Measurements from ENCODE around the gene CHCHD4. TPM values are rescaled to one million over a fixed set of nuclear protein-coding genes. Genes with fewer than 3 reads are reported as not detected.

CHCHD4 gene
- total and polyA plus RNA-seq, 2 of the 13 experiments (the other 11 are each of a cell fraction or from before 2014, with no cell fraction given): 15.8 to 24.1 TPM

DNA sequence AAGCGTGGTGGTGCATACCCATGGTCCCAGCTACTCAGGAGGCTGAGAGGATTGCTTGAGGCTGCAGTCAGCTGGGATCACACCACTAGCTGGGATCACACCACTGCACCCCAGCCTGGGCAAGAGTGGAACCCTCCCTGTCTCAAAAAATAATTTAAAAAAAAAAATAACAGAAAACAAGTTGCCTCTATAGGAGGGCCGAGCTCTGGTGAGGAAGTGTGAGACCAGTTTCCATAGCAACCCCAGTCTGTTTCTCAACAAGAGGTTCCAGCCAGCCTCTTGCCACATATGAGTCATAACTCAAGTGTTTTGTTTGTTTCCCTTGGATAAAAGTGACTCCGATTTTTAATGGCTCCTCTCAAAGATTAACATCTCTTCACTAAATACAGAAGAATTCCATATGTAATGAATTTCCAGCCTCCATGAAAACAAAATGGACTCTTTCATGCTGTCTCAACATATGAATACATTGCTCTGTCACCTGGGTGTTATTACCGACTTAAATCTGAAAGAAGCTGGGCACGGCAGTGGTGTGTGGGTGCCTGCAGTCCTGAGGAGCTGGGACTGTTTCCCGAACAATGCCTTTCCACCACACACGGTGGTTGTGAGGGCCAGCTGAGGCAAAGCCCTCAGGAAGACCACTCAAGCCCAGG is 19.9 kb upstream of the CHCHD4 start (continued):
- TF ChIP-seq ZBTB20 (CRISPR knock-in tag; IDR thresholded peaks at IDR 0.05; ENCODE audit: borderline replicate concordance, low read depth) (no peak), CREB1 (IDR thresholded peaks at IDR 0.05) (peak; percentile 26; the same call in 1 of the 2 replicates), CREB1 (CRISPR knock-in tag; IDR thresholded peaks at IDR 0.05) (no peak), CBFB (CRISPR knock-in tag; IDR thresholded peaks at IDR 0.05) (no peak), TBX2 (CRISPR knock-in tag; IDR thresholded peaks at IDR 0.05; ENCODE audit: borderline replicate concordance) (no peak), ZNF713 (CRISPR knock-in tag; IDR thresholded peaks at IDR 0.05) (no peak), MAZ (IDR thresholded peaks at IDR 0.05; ENCODE audit: borderline replicate concordance, low read depth, low read length) (no peak), MAZ (CRISPR knock-in tag; IDR thresholded peaks at IDR 0.05; ENCODE audit: low read depth) (no peak), ZNF674 (CRISPR knock-in tag; IDR thresholded peaks at IDR 0.05; ENCODE audit: low read depth) (no peak), ZNF24 (IDR thresholded peaks at IDR 0.05) (no peak), TARDBP (CRISPR knock-in tag; IDR thresholded peaks at IDR 0.05) (no peak), IKZF4 (CRISPR knock-in tag; IDR thresholded peaks at IDR 0.05; ENCODE audit: borderline replicate concordance, low read depth, not compliant biosample characterization) (no peak)
- TF ChIP-seq, protein P1, sequence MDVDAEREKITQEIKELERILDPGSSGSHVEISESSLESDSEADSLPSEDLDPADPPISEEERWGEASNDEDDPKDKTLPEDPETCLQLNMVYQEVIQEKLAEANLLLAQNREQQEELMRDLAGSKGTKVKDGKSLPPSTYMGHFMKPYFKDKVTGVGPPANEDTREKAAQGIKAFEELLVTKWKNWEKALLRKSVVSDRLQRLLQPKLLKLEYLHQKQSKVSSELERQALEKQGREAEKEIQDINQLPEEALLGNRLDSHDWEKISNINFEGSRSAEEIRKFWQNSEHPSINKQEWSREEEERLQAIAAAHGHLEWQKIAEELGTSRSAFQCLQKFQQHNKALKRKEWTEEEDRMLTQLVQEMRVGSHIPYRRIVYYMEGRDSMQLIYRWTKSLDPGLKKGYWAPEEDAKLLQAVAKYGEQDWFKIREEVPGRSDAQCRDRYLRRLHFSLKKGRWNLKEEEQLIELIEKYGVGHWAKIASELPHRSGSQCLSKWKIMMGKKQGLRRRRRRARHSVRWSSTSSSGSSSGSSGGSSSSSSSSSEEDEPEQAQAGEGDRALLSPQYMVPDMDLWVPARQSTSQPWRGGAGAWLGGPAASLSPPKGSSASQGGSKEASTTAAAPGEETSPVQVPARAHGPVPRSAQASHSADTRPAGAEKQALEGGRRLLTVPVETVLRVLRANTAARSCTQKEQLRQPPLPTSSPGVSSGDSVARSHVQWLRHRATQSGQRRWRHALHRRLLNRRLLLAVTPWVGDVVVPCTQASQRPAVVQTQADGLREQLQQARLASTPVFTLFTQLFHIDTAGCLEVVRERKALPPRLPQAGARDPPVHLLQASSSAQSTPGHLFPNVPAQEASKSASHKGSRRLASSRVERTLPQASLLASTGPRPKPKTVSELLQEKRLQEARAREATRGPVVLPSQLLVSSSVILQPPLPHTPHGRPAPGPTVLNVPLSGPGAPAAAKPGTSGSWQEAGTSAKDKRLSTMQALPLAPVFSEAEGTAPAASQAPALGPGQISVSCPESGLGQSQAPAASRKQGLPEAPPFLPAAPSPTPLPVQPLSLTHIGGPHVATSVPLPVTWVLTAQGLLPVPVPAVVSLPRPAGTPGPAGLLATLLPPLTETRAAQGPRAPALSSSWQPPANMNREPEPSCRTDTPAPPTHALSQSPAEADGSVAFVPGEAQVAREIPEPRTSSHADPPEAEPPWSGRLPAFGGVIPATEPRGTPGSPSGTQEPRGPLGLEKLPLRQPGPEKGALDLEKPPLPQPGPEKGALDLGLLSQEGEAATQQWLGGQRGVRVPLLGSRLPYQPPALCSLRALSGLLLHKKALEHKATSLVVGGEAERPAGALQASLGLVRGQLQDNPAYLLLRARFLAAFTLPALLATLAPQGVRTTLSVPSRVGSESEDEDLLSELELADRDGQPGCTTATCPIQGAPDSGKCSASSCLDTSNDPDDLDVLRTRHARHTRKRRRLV (CRISPR knock-in tag; IDR thresholded peaks at IDR 0.05): no peak
- TF ChIP-seq, protein P2, sequence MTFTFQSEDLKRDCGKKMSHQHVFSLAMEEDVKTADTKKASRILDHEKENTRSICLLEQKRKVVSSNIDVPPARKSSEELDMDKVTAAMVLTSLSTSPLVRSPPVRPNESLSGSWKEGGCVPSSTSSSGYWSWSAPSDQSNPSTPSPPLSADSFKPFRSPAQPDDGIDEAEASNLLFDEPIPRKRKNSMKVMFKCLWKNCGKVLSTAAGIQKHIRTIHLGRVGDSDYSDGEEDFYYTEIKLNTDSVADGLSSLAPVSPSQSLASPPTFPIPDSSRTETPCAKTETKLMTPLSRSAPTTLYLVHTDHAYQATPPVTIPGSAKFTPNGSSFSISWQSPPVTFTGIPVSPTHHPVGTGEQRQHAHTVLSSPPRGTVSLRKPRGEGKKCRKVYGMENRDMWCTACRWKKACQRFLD (CRISPR knock-in tag; IDR thresholded peaks at IDR 0.05; ENCODE audit: borderline replicate concordance): no peak
- TF ChIP-seq, protein P3, sequence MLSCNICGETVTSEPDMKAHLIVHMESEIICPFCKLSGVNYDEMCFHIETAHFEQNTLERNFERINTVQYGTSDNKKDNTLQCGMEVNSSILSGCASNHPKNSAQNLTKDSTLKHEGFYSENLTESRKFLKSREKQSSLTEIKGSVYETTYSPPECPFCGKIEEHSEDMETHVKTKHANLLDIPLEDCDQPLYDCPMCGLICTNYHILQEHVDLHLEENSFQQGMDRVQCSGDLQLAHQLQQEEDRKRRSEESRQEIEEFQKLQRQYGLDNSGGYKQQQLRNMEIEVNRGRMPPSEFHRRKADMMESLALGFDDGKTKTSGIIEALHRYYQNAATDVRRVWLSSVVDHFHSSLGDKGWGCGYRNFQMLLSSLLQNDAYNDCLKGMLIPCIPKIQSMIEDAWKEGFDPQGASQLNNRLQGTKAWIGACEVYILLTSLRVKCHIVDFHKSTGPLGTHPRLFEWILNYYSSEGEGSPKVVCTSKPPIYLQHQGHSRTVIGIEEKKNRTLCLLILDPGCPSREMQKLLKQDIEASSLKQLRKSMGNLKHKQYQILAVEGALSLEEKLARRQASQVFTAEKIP (CRISPR knock-in tag; IDR thresholded peaks at IDR 0.05; ENCODE audit: borderline replicate concordance): no peak
- TF ChIP-seq, protein P4, sequence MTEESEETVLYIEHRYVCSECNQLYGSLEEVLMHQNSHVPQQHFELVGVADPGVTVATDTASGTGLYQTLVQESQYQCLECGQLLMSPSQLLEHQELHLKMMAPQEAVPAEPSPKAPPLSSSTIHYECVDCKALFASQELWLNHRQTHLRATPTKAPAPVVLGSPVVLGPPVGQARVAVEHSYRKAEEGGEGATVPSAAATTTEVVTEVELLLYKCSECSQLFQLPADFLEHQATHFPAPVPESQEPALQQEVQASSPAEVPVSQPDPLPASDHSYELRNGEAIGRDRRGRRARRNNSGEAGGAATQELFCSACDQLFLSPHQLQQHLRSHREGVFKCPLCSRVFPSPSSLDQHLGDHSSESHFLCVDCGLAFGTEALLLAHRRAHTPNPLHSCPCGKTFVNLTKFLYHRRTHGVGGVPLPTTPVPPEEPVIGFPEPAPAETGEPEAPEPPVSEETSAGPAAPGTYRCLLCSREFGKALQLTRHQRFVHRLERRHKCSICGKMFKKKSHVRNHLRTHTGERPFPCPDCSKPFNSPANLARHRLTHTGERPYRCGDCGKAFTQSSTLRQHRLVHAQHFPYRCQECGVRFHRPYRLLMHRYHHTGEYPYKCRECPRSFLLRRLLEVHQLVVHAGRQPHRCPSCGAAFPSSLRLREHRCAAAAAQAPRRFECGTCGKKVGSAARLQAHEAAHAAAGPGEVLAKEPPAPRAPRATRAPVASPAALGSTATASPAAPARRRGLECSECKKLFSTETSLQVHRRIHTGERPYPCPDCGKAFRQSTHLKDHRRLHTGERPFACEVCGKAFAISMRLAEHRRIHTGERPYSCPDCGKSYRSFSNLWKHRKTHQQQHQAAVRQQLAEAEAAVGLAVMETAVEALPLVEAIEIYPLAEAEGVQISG (CRISPR knock-in tag; IDR thresholded peaks at IDR 0.05): no peak
